NCI-H345 treated with DMSO at 0.1 percent for 48 hours (cell line): ENCODE data around the gene SLC27A4.

Source experiments
- DNase-seq: peaks from one replicate; lab custom pipeline; 2025; ENCODE audit not compliant: unreplicated experiment; lab: John Stamatoyannopoulos, UW

SLC27A4 gene

DNA sequence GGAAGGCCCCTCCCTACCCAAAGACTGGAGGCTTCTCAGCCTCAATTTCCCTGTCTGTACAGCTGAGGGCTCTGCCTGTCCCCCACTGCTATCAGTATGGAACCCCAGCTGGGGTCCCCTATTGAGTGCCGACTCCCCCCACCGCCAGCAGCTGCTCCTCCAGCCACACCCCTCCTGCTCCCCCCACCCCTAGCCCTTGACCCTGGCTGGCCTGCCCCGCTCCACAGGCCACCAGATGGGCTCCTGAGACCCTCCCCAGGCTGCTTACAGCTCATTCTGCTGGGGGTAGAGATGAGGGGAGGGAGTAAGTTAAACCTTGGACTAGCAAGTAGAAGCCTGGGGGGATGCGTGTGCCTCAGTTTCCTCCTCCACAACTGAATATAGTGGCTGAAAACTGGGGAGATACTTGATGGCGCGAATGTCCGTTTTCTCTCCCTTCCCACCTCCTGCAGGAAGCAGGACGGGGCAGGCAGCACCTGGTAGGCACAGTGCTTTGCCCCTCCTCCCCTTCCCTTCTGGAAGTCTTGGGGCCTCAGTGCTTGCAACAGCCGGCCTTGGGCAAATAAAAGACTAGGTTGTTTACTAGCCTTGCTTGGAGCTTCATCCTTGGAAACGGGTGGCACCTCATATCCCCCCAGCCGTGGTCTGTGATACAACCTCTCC is 50.0 kb downstream of the SLC27A4 start:
- no peak for DNase-seq

DNA sequence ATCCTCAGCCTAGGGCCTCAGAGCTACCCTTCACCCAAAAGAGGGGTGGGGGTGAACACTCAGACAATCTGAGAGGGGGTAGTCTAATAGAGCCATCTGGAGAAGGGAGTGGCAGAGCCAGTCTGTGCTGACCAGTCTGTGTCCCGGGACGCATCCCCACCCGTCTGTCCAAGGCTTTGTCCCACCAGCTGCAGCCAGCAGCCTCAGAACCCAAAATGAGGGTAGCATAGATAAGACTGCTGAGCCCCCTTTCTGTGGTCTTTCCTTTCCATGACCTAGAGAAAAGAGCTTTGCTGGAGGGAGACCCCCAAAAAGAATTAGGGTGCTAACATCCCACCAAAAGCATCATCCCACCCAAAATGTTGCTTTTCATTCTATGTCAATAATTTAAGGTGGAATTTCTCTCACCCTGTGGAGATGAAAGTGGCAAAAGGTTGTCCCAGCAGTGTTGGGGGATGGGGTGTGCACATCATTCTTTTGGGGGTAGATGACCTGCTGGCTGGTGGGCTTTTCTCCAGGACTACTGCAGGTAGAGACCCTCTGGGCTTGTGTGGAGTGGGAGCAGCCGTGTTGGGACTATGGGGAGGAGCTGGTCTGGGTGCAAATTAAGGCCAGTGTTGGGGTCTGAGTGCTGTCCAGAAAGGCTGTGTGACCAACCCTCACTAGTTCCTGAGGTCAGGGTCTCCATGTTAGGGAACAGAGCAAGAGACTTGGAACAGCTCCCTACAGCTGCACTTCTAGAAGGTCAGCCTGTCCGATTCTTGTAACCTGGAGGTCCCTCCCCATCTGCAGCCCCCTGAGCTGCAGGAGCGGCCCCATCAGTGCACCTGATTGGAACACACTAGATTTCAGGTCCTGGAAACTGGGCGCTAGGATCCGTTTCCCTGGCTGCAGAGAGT is 50.7 kb downstream of the SLC27A4 start:
- no peak for DNase-seq

DNA sequence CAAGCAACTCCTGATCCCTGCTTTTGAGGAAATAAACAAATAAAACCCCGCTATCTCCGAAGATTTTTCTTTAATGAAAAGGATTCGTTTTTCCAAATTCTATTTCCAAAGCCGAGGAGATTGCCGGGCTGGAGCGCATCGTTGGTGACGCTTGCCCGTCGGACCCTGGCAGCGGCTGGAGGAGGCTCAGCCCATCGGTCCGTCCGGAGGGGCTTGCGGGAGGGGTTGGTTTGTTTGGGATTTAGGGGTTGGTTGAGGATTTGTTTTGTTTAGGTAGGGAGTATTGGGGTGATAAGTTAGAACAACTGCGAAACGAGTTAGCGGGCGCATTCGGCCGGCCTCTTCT is 51.6 kb downstream of the SLC27A4 start:
- DNase-seq = no peak

DNA sequence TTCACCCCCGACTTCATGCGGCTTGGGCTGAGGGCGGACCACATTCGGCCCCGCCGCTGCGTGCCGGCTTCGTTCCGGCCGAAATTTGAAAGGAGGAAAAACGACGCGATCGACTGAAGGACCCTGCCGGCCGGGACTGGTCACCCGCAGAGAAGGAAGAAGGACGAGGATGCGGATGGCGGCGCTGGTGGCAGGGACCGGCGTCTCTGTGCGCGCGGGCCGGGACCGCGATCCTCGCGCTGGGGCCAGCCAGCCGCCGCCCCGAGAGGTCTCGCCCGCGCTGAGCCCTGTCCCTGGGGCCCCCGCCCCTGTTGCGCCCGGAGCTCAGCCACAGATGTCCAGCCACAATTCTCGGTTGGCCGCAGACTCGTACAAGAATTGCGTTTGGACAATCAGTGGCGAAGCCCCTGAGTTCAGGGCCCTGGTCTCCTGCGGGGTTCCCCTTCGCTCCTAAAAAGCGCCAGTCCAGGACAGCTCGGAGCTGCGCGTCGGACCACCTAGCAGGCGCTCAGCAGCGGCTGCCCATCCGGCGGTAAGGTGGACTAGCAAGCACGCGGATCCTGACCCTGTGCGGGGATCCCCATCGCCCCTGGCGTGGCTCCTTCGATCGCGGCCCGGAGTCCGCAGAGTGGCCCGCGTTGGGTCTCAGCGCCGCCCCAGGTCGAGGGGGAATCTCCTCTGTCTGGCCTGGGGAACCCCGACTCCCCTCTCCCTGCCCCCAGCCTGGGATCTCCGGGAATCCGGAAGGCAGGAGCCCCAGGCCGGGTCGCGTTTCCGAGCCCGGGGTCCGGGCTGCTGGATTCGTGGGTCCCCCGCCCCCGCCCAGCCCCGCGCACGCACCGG is 52.2 kb downstream of the SLC27A4 start:
- DNase-seq = no peak

DNA sequence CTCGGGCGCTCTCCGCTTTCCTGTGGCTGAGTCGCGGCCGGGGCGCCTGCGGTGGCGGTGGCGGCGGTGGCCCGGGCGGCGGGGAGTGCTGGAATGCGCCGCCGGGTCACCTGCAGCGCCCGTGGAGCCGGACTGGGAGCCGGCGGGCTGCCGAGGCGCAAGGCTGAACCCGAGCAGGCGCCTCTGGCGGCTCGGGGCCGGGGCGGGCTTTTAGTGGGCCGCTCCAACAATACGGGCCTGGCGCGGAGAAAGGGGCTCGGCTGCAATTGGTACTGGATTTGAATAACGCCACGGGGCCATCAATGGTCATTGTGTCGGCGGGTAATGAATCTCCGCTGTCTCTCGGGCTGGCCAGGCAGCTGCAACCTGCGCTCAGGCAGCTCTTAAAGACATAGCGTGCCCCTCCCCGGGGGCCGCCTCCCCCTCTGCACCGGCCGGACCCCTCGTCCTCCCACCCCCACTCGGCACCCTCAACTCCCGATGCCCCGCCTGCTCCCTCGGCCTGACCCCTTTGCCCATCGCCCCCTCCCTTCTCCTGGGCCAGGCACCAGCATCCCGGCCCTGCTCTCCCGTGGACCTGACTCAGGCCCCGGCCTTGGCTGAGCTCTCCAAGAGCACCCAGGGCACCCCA is 52.9 kb downstream of the SLC27A4 start:
- no peak for DNase-seq

DNA sequence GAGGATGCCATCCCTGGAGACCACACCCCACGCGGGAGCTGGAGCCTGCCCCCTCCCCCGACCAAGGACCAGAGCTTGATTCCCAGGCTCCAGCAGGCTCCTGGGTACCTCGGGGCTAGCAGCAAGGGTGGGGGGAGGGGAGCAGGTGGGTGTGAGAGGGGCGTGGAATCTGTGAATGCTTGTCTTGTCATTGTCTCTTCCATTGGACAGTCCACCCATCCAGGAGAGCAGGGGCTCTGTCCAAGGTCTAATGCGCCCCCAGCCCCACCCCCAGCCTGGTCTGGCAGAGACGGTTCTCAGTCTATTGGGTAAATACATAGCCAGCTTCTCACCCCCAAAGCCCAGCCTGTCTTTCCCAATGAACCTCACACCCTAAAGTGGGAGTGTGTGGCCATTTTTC is 53.6 kb downstream of the SLC27A4 start:
- DNase-seq = no peak

DNA sequence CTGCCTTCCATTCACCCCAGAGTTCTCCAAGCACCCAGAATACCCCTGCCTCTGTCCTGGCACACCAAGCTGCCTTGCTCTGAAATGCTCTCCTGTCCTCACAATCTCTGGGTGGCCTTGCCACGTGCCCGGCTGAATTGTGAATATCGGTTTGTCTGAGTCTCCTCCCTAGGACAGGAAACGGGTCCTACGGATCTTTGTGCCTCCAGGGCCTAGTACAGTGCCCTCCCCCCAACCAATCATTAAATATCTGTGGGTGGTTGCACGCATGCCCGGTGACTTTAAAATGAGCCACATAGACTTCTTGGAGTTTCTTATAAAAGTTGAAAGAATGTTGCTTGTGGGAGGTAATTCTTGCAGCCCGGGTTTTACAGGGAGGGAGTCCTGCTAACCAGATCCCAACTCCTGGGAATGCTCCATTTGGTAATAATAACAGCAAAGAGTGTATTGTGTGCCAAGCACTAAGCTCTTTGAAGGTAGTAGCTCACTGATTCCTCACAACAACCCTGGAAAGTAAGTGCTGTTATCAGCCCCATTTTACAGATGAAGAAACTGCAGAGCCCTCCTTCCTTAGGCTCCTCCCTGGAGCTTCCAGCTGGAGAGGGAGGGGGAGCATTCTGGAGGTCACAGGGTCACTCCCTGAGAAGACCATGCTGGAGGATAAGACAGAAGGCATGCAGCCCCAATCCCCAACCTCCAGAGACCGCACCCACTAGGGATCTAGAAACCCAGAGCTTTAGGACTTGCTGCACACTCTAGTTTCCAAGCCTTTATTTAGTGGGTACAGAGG is 54.2 kb downstream of the SLC27A4 start:
- no peak for DNase-seq

DNA sequence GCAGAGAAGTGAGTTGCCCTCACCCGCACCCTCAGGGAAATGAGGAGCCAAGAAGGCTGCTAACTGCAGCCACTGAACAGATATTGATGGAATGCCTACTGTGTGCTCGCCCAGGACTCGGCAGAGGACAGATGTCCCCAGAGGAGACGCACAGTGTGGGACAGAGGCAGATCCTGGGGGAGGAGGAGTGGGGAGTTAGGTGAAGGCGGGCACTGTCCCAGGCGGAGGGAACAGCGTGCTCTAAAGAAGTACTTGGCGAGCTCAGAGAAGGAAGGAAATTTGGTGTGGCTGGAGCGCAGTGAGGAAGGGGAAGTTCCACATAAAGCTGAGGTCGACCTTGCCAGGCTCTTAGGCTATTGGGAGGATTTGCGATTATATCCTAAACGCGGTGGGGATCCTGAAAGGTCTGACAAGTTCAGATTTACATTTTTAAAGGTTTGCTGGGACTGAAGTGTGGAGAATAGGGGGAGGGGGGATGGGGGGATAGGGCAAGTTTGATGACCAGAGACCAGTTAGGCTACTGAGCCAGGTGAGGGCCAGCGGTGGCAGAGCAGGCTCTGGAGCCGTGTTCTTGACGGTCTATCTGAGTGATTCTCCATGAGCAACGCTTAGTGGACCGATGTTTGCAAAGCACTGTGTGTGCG is 56.8 kb downstream of the SLC27A4 start:
- no peak for DNase-seq

DNA sequence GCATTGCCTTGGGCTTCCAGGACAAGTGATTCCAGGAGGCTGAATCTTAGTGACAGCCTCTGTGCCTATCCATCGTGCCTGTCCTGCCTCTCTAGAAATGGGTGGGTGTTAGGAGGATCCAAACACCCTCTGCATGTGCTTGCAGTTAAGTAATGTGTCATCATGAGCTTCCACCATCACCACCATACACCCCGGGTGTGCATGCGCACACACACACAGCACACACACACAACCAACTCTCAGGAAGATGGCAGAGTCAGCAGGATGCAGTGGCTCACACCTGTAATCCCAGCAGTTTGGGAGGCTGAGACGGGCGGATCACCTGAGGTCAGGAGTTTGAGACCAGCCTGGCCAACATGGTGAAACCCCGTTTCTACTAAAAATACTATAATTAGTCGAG is 57.5 kb downstream of the SLC27A4 start:
- DNase-seq = no peak

DNA sequence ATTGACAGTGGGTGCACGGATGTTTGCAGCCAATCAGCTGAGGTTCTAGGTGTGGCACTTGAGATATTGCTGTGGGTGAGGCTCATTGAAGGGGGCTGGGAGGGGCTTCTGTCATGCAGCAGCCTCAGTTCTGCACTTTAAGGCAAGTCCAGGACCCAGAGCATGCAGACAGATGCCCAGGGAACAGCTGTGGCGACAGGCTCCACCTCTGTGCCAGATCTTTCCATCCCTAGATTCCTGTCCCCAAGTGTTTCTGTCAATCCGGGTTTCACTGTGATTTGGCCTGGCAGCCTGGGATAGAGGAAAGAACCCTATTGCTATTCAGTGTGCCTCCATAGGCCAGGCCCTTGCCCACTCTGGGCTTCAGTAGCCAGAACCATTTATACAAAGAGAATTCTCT is 59.5 kb downstream of the SLC27A4 start:
- DNase-seq = no peak

DNA sequence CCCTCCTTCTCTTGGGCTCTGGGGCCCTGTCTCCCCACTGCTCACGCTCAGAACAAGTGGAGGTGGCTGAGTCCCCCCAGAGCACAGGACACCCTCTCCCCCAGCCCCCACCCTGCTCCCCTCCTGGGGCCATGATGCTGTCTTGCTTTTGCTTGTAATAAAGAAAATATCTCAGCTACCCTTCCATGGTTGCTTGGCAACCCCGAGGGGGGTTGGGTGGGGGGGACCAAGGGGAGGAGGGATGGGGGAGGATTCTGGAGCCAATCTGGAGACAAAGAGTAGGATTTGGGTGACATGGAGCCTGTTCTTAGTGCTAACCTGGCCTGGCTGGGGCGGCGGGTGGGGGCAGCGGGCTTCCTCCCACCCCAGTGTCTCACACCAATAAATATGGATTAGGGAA is 64.2 kb downstream of the SLC27A4 start:
- no peak for DNase-seq

DNA sequence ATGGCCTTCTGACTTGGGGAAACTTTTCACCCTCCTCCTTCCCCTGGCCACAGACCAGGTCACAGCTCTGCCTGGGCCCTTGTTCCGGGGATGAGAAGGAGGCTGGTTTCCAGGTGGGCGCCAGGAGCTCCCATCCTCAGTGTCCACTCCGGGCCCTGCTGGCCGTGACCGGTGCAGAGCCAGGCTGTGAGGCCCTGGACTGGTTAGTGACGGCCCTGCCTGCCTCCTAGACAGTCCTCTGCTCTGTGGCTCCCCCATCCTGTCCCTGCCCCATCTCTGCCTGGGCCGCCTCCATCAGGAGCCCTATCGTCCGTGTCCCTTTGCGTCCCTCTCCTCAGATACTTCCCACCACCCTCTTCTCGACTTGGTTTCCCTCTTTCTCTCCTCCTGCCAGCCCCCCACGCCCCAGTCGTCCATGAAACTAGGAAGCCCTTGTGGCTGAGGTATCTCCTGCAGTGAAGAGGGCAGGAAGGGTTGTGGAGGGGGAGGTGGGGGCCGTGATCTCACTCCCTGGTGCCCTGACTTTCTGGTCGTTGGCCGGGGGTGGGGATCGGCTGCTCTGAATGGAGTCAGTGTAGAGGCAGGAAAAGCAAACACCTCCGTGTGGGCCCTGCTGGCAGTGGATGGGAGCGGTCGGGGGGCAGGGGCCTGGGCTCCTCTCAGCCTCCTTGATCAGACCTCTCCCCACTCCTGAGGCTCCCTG is 64.9 kb downstream of the SLC27A4 start:
- DNase-seq = no peak

DNA sequence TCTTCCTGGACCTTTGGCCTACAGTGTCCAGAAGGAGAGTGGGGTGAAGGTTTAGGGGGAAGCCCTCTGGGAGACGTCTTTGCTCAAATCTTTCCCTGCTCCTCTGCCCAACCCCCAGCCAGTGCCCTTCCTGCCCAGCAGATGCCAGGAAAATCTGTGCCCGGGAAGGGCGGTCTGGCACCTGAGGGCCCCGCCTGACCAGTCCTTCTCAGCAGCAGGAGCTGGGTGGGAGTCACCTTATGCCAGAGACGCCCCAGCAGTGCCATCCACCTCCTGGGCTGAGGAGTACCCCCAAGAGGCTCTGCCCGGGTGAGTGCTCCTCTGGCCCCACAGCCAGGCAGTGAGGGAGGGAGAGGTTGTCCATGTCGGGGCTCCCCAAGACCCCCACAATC is 65.4 kb downstream of the SLC27A4 start:
- no peak for DNase-seq

DNA sequence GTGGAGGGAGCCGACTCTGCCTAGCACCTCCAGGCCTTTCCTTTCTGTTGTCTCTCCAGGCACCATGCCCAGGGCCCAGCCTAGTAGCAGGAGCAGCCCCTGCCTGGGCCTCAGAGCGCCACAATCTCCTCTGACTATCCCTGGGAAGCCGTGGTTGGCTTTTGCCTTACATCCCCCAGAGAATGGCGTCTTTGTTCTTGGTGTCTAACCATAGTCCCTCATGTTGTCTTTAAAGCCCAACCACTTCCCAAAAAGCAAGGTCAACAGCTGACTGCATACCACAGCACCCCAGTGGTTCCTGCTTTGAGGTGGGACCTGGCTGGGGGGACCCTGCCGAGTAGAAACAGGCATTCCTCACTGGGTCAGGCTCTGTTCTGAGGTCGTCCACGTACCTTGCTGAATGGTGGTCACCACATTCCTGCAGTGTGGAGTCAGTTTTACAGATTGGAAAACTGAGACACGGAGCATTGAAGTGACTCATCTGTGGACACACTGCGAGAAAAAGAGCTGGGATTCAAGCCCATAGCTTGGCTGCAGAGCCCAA is 66.6 kb downstream of the SLC27A4 start:
- DNase-seq = no peak

DNA sequence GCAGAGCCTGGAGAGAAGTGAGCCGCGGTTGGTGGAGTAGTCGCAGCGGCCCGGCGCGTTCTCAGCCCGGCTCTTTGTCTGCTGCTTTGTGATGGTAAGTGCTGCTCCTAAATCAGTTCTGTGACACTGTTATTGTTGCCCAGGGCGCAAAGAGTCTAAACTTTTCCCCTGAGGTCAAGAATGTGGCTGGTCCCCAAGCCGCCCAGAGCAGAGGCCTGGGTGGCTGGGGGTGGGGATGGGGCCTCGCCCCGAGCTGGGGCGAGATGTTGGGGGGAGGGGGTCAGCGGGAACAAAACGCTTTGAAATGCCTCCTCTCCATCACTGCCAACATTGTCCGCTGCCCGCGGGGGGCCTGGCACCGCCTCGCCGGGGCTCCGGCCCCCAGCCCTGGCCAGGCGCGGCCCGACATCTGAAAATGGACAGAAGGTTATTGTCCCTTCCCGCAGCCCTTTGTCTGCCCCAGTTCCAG is 68.7 kb downstream of the SLC27A4 start:
- DNase-seq = no peak

DNA sequence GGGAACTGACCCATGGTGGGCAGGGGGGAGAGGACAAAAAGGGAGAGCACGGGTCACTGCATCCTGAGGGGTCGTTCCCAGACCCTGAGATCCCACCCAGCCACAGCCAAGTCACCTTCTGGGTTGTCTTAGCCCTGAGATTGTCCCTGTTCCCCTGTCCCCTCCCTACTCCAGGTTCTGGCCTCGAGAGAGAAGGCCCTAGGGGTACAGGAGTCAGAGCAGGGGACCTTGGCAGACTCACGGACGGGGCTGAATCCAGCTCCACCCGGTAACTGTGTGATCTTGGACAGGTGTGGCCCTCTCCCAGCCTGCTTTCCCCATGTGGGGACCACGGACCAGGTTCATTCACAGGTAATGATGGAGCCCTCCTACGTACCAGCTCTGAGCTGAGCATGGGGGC is 69.1 kb downstream of the SLC27A4 start:
- DNase-seq = no peak

DNA sequence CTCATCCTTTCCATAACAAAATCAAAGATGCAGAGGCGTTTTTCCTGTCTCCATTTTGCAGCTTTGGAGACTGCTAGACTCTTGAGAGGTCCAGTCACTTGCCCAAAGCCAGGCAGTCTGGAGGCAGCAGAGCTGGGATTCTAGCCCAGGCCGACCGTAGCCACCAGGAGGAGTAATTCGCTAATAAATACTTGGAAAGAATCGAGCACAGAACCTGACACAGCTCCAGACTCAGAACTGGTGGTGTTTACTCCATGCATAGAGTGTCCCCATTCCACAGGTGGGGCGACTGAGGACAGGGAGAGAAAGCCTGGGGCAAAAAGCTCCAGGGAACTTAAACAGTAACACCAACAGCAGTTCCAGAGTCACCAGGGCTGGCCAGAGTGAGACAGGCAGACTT is 69.7 kb downstream of the SLC27A4 start:
- no peak for DNase-seq
